Measurements from ENCODE around the gene ADORA2A.
A peak's percentile ranks its signal among the peaks of the same experiment; 100 is the strongest.
"Not testable (repeated sequence)": the region's sequence is repeated elsewhere in the genome, so short reads cannot be mapped to it uniquely, and the experiment has no call there.

The ADORA2A gene

DNA sequence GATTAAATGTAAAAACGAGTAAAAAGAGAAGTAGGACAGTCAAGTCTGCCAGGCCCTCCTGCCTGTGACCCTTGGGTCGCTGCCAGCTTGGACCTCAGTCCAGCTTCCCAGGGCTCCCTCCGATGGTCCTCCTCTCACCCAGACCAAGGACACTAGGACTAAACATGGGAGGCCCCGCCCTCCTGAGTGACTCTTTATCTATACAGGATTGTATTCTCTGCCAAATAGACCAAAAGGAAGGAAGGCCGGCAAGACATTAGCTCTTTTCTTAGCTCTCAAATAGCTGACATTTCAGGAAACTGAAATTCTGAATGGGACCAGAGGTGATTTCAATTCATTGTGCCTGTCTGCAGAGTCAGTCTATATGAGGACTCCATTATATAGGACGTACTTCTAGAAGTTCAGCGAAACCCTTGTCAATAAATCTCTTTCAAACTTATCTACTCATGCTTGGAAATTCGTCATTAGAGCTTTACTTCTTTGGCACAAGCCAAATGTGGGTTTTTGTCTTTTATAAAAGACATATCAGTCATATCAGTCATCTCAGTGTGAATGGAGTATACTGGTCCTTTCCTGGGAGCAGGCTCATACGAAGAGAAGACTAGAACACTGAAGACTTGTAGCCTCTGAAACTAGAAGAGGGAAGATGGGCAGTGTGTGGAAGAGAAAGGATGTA, 28.5 kb downstream of the ADORA2A start:
- DNase-seq, result no peak

GRCh38 chr22:24457894-24458420, 30.6 kb downstream of the ADORA2A start:
- no peak for DNase-seq

DNA sequence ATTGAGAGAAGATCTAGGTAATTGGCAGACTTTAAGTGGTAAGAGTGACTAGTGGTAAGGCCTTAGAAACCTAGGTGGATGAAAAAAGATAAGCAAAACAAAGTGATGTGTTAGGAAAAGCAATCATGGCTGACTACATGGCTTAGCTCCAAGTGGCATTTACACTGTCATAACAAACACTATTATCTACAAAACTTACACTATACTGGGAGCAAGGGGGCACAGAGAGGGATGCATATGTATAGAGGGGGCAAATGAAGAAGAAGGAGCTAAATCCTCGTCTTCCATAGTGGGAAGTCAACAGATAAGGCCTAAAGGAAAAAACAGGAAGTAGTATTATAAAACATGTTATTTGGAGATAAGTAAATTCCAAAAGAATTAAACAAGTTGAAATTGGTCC, 32.5 kb downstream of the ADORA2A start:
- no peak for DNase-seq

GRCh38 chr22:24460418-24461089, 33.2 kb downstream of the ADORA2A start:
- DNase-seq, result no peak

DNA sequence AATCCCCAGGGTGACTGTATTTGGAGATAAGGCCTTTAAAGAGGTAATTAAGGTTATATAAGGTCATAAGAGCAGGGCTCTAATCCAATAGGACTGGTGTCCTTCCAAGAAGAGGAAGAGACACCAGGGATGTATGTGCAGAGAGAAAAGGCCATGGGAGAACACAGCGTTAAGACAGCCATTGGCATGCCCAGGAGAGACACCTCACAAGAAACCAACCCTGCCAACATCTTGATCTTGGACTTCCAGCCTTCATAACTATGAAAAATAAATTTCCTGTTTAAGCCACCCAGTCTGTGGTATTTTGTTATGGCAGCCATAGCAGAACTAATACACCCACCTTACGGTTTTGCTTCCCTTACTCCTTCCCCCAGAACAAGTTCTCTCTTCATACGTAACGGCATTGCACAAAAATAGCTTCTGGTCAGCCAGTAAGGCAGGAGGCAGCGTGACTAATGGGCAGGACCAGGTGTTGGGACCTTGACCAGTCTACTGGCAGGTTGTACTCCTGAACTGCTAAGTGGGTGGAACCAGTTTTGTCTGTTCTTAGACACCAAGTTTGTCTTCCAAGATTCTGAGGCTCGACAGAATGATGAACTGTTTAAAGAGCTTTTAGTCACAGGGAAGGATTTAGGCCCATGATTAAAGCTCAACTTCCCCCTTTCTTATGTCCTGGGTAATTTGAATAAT, 35.8 kb downstream of the ADORA2A start:
- no peak for DNase-seq

DNA sequence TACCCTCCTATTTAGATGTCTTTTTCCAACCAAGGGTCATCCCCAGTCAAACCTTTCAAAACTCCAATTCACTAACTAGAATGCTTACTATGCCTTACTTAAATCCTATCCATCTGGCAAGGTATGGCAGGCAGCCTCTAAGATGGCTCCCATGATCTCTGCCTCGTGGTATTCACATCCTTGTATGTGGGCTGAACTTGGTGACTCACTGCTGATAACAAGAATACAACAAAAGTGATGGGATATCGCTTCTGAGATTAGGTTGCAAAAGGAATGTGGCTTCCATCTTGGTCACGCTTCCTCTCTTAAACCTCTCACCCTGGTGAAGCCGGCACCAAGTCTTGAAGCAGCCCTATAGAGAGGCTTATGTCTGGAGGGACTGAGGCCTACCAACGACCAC, 38.2 kb downstream of the ADORA2A start:
- no peak for DNase-seq

DNA sequence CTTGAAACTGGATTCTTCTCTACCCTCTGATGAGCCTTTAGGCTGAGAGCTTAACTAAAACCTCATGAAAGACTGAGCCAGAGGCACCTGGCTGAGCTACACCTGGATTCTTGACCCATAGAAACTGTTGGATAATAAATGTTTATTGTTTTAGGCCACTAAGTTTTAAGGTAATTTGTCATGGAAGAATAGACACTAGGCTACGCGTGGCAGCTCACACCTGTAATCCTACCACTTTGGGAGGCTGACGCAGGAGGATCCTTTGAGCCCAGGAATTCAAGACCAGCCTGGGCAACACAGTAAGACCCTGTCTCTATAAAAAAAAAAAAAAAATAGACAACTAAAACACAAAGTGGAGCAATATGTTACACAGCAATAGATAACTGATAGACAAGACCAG, 38.6 kb downstream of the ADORA2A start:
- no peak for DNase-seq

DNA sequence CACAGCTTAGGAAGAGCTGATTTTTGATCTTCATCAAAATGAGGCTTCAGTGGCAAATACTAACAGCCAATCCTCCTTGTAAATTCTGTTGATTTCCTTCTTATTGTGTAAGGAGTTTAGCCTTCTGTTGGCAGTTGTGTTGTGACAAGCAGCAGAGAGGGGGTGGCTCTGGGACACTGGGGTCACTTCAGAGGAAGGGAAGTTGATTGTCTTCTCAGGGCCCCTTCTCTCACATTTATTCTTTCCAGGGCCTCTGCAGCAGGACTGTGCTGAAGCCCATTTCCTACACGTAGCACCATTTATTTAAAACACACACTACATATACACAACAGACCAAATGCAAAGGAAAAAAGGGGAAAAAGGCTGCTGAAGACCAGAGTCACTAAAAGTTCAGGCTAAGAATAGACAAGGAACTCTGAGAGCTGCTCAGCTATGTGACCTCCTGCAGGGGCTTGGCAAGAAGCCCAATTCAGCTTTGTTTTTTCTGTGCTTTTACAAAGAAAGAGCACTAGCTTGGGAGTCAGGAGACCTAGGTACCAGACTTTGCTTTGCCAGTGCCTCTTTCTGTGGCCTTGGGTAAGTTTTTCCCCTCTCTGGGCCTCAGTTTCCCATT, 39.4 kb downstream of the ADORA2A start:
- DNase-seq, result no peak

- DNase-seq, result no peak
Observed at GRCh38 chr22:24467340-24467739, 39.9 kb downstream of the ADORA2A start.

- DNase-seq, result no peak
Observed at GRCh38 chr22:24471570-24471969, 44.2 kb downstream of the ADORA2A start.

- no peak for DNase-seq
Observed at GRCh38 chr22:24473284-24473683, 45.9 kb downstream of the ADORA2A start.

- no peak for DNase-seq
Observed at GRCh38 chr22:24474221-24474620, 46.8 kb downstream of the ADORA2A start.

DNA sequence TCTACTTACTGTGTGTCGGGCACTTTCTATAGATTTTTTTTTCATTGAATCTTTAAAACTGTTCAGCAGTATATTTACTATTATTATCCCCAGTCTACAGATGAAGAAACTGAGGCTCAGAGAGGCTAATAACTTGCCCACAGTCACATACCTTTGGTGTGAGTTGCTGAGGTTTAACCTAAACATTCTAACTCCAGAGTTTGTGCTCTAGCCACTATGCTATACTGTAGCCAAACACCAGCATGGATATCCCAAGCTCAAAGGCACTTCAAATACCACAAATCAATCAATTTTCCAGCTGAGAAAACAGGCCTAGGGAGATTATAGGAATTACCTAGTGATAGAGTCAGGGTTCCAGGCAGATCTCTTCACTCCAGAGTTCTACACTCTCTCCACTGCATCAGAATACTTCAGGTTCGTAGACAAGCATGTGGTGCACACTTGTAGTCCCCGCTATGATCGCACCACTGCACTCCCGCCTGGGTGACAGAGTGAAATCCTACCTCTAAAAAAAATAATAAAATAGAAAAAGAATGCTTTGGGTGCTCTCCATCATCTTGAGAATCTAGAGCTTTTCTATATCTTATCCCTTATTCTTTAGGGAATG, 47.4 kb downstream of the ADORA2A start:
- DNase-seq, result no peak

- no peak for DNase-seq
Observed at GRCh38 chr22:24481641-24482040, 54.2 kb downstream of the ADORA2A start.

DNA sequence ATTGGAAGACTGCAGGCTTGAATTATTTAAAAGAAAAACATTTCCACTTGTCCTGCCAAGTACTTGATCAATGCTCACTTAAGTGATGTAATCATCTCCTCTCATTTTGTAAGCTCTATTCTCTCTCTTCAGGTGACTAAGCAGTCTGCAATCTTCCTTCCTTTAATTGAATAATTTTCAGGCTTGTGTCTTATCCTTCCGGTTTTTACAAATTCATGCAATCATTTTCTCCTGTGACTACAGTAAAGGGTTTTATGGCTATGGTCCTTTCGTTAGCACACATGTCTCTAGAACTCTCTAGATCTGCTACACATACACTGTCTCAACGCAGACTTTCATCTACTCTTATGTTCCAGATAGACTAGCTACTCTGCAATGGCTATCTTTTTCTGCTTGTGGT, 55.2 kb downstream of the ADORA2A start:
- peak; percentile 85 for DNase-seq

GRCh38 chr22:24482998-24483397, 55.6 kb downstream of the ADORA2A start:
- DNase-seq, result no peak

GRCh38 chr22:24483976-24484545, 56.7 kb downstream of the ADORA2A start:
- no peak for DNase-seq

DNA sequence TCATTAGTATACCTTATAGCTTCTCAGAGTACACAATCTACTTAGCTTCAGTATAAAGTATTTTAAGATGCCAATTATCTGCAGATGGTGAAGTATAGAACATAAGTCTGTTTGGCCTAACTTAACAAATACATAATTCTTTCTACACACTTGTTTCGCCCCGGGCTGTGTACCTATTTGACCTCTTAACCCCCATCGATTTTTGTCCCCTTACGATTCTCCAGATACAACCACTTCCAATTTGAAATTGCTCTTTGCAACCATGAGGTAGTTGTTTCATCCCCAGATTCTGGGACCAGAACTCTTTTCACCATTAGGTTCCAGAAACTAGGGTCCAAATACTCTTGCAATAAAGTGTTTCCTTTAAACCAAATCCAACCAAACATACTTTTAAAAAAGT, 57.8 kb downstream of the ADORA2A start:
- DNase-seq, result no peak

GRCh38 chr22:24485608-24486007, 58.2 kb downstream of the ADORA2A start:
- no peak for DNase-seq

- DNase-seq, result no peak
Observed at GRCh38 chr22:24486501-24486921, 59.1 kb downstream of the ADORA2A start.

GRCh38 chr22:24489011-24489410, 61.6 kb downstream of the ADORA2A start:
- no peak for DNase-seq

- DNase-seq, result not testable (repeated sequence)
Observed at GRCh38 chr22:24489434-24489833, 62.0 kb downstream of the ADORA2A start.
